HEK293T (cell line): Measurements from ENCODE around the gene CBFA2T2.
"Not testable (repeated sequence)": the region's sequence is repeated elsewhere in the genome, so short reads cannot be mapped to it uniquely, and the experiment has no call there.

Source experiments
- CTBP1 ChIP-seq: fragments of 450-650 bp; IDR thresholded peaks from 2 replicates; pipeline ENCODE4 v1.6.1; 2016; ENCODE audit warnings: borderline replicate concordance
- FOXA1 ChIP-seq: fragments of 450-650 bp; IDR thresholded peaks from 2 replicates; pipeline ENCODE4 v1.6.1; 2016; ENCODE audit warnings: mild to moderate bottlenecking
- FOXK2 ChIP-seq: fragments of 450-650 bp; IDR thresholded peaks from 2 replicates; pipeline ENCODE4 v1.6.1; 2016; ENCODE audit warnings: mild to moderate bottlenecking
- FOXM1 ChIP-seq: fragments of 450-650 bp; IDR thresholded peaks from 2 replicates; pipeline ENCODE4 v1.6.1; 2017; ENCODE audit warnings: mild to moderate bottlenecking, borderline replicate concordance
- HDGF ChIP-seq: fragments of 450-650 bp; IDR thresholded peaks from 2 replicates; pipeline ENCODE4 v1.6.1; 2017; ENCODE audit warnings: antibody characterized with exemption, borderline replicate concordance
- LEF1 ChIP-seq: fragments of 450-650 bp; IDR thresholded peaks from 2 replicates; pipeline ENCODE4 v1.6.1; 2017; ENCODE audit warnings: mild to moderate bottlenecking, borderline replicate concordance
- SP1 ChIP-seq: fragments of 450-650 bp; IDR thresholded peaks from 2 replicates; pipeline ENCODE4 v1.6.1; 2017
- SUZ12 ChIP-seq: fragments of 450-650 bp; IDR thresholded peaks from 2 replicates; pipeline ENCODE4 v1.6.1; 2016; ENCODE audit warnings: mild to moderate bottlenecking

- TF ChIP-seq SUZ12, CTBP1, FOXM1, HDGF, LEF1, FOXK2, FOXA1, SP1: not testable (repeated sequence)
Measured at GRCh38 chr20:33508015-33508414, 18.1 kb downstream of the CBFA2T2 start.
